A673 (cell line): ENCODE results near the gene SLC7A6. TPM values are rescaled to one million over a fixed set of nuclear protein-coding genes. Genes with fewer than 3 reads are reported as not detected.

Source experiments
- BruUV-seq: library from RNA; stranded (reverse); fragments of 400-500 nt; replicated peaks from 2 replicates; lab custom pipeline; 2021; lab: Mats Ljungman, UMichigan
- CTCF ChIA-PET: fragments of 300-600 bp; sonication (Branson Sonifier 250); formaldehyde crosslinking; loops from one replicate; lab custom pipeline; 2022; ENCODE audit warnings: antibody characterized with exemption; lab: Charles Lee
- POLR2A ChIA-PET: fragments of 300-600 bp; sonication (Branson Sonifier 250); formaldehyde crosslinking; loops from one replicate; lab custom pipeline; 2022; ENCODE audit warnings: antibody characterized with exemption; ENCODE audit not compliant: low non-redundant PET; lab: Charles Lee
- DNase-seq: peaks from one replicate; pipeline ENCODE4 v3.0.0-alpha.2; 2015; ENCODE audit warnings: low spot score
- H3K27ac ChIP-seq: fragments of 200-600 bp; sonication (generic); 2 replicates; pipeline ENCODE4 v1.5.1; 2016; ENCODE audit warnings: mixed run types, low read depth, mild to moderate bottlenecking, mixed read lengths, antibody characterized with exemption, low read length; ENCODE audit not compliant: poor library complexity, severe bottlenecking
- H3K27me3 ChIP-seq: fragments of 200-600 bp; sonication (generic); replicated peaks from 2 replicates; pipeline ENCODE4 v1.6.1; 2017; ENCODE audit warnings: mixed run types, low read depth, mild to moderate bottlenecking, mixed read lengths, antibody characterized with exemption, low read length; ENCODE audit not compliant: insufficient read depth, poor library complexity
- H3K36me3 ChIP-seq: fragments of 200-600 bp; sonication (generic); 2 replicates; pipeline ENCODE4 v1.6.1; 2016; ENCODE audit warnings: mixed run types, mild to moderate bottlenecking, mixed read lengths, antibody characterized with exemption, low read length; ENCODE audit not compliant: insufficient read depth, poor library complexity, severe bottlenecking
- H3K4me1 ChIP-seq: fragments of 200-600 bp; sonication (generic); 2 replicates; pipeline ENCODE4 v1.6.1; 2017; ENCODE audit warnings: mixed run types, mild to moderate bottlenecking, mixed read lengths, antibody characterized with exemption, low read length; ENCODE audit not compliant: insufficient read depth, poor library complexity, severe bottlenecking
- H3K4me3 ChIP-seq: fragments of 200-600 bp; sonication (generic); 2 replicates; pipeline ENCODE4 v1.5.1; 2016; ENCODE audit warnings: low read depth, mixed run types, mild to moderate bottlenecking, mixed read lengths, low read length; ENCODE audit not compliant: poor library complexity, severe bottlenecking
- H3K9me3 ChIP-seq: fragments of 200-600 bp; sonication (generic); 2 replicates; pipeline ENCODE4 v1.6.1; 2016; ENCODE audit warnings: mixed run types, low read depth, mild to moderate bottlenecking, mixed read lengths, antibody characterized with exemption, low read length; ENCODE audit not compliant: poor library complexity, severe bottlenecking
- EZH2 ChIP-seq: fragments of 200-600 bp; sonication (generic); IDR thresholded peaks from 2 replicates; pipeline ENCODE4 v1.6.1; 2017; ENCODE audit warnings: borderline replicate concordance, low read depth, mild to moderate bottlenecking, mixed read lengths, antibody characterized with exemption, low read length; ENCODE audit not compliant: poor library complexity, severe bottlenecking
- intact Hi-C: fragments of 100-400 bp; cut with micrococcal nuclease; formaldehyde crosslinking; loops from one replicate; pipeline ENCODE4 v1.10.0; 2022; ENCODE audit not compliant: unreplicated experiment
- total RNA-seq: library from RNA; stranded (reverse); gene quantifications from 2 replicates; pipeline ENCODE4 v1.2.3, GENCODE V29; 2021
- TF ChIP-seq, protein P1 (sequence below): fragments of 300-800, 200-600 bp; sonication (generic); conservative IDR thresholded peaks from 2 replicates; pipeline ENCODE4 v1.5.1; 2017; ENCODE audit warnings: low read depth, mild to moderate bottlenecking, antibody characterized with exemption, low read length, moderate library complexity, mixed read lengths

The SLC7A6 gene
- total RNA-seq, 1 experiment from 2014 or later = 58.7 TPM

DNA sequence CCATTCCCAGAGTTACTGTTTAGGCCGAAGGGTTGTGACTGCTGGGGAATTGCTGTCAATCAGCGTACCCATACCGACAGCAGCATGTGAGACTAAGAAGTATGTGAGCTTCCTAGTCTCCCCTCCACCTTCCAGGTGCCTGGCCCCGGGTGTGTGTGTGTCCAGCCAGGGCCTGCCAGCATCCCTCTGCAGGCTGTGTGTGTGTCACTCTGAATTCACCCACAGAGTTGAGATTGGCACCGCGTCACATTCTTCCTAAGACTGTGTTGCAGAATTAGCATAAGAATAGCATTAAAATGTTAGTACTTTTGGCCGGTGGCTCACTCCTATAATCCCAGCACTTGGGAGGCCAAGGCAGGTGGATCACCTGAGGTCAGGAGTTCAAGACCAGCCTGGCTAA, 78.3 kb downstream of the SLC7A6 start:
- no peak overlapping the region for H3K27ac ChIP-seq
- ChIA-PET POLR2A (no interaction called here), CTCF (interaction anchor here (0.7 kb wide), 1 partner anchor 26 kb away, joined by 3 read pairs; no protein-coding TSS in a partner anchor)
- intact Hi-C loops = no loop called here
- TF ChIP-seq, protein P1, sequence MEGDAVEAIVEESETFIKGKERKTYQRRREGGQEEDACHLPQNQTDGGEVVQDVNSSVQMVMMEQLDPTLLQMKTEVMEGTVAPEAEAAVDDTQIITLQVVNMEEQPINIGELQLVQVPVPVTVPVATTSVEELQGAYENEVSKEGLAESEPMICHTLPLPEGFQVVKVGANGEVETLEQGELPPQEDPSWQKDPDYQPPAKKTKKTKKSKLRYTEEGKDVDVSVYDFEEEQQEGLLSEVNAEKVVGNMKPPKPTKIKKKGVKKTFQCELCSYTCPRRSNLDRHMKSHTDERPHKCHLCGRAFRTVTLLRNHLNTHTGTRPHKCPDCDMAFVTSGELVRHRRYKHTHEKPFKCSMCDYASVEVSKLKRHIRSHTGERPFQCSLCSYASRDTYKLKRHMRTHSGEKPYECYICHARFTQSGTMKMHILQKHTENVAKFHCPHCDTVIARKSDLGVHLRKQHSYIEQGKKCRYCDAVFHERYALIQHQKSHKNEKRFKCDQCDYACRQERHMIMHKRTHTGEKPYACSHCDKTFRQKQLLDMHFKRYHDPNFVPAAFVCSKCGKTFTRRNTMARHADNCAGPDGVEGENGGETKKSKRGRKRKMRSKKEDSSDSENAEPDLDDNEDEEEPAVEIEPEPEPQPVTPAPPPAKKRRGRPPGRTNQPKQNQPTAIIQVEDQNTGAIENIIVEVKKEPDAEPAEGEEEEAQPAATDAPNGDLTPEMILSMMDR = no peak
- no peak for TF ChIP-seq EZH2
- H3K27me3 ChIP-seq = no peaks in the 10 kb centered on the region
- DNase-seq = no peak
- peaks cover 53% of the 10 kb centered on the region for H3K36me3 ChIP-seq
- H3K9me3 ChIP-seq = no peaks in the 10 kb centered on the region
- no peak overlapping the region for H3K4me3 ChIP-seq
- no peaks in the 10 kb centered on the region for H3K4me1 ChIP-seq
- BruUV-seq = no TSS peak

DNA sequence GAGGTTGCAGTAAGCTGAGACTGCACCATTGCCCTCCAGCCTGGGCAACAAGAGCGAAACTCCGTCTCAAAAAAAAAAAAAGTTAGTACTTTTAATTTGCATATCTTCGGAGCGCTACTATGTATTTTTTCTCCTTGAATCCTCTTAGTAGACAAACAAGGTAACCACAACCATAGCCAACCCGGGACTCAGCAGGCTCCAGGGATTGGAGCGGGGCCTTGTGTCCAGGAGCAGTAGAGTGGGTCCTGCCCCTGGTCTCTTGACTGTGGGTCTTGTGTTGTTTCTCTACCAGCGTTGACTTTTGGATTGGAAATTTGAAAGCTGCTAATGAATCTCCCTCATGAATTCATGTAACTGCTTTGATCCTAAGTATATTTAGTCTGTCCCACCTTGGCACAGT, 78.8 kb downstream of the SLC7A6 start:
- CTCF ChIA-PET = interaction anchor here (0.7 kb wide), 1 partner anchor 26 kb away, joined by 3 read pairs; no protein-coding TSS in a partner anchor
- Histone ChIP-seq H3K36me3 (peaks cover 50% of the 10 kb centered on the region), H3K4me1 (no peaks in the 10 kb centered on the region), H3K9me3 (no peaks in the 10 kb centered on the region), H3K27me3 (no peaks in the 10 kb centered on the region), H3K4me3 (no peak overlapping the region), H3K27ac (no peak overlapping the region)
- no peak for TF ChIP-seq EZH2
- TF ChIP-seq, protein P1 = no peak
- no TSS peak for BruUV-seq
- intact Hi-C loops = no loop called here
- POLR2A ChIA-PET = no interaction called here
- no peak for DNase-seq

DNA sequence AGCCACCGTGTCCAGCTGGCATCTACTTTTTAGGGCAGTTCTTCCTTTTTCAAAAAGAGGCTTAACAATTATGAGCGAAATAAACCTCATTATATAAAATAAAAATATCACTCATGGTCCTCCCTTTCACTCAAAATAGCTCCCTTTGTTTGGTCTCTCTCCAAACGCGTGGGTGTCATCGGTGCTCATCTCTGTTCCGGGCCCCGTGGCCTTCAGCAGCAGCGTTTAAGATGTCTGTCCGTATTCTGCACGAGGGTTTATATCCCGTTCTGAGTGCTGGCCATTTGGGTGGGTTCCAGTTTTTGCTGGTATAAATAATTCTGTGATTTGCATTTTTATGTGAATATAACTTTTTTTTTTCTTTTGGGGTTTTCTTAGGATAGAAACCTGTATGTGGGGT, 79.9 kb downstream of the SLC7A6 start:
- Histone ChIP-seq H3K9me3 (no peaks in the 10 kb centered on the region), H3K27ac (no peak overlapping the region), H3K36me3 (peaks cover 40% of the 10 kb centered on the region), H3K4me3 (no peak overlapping the region), H3K27me3 (no peaks in the 10 kb centered on the region), H3K4me1 (no peaks in the 10 kb centered on the region)
- no TSS peak for BruUV-seq
- POLR2A ChIA-PET = no interaction called here
- intact Hi-C loops = no loop called here
- CTCF ChIA-PET = no interaction called here
- no peak for TF ChIP-seq EZH2
- TF ChIP-seq, protein P1 = no peak
- no peak for DNase-seq
